ENCODE measurements around the gene HSP90B1. TPM values are rescaled to one million over a fixed set of nuclear protein-coding genes. Genes with fewer than 3 reads are reported as not detected.

Gene HSP90B1
- total and polyA plus RNA-seq, 2 donors from 2014 or later = 521 to 806 TPM

GRCh38 chr12:103886195-103886797 is 43.9 kb upstream of the HSP90B1 start:
- H3K4me1 ChIP-seq (ENCODE audit: control insufficient read depth in 2 of 3, insufficient read depth in 2 of 3, low read depth in 1 of 3, low read length in 3 of 3) = peaks cover 0 to 3% (median 0%) of the 10 kb centered on the region in 3 donors
- H3K27ac ChIP-seq (ENCODE audit: low read depth in 2 of 2, low read length in 2 of 2) = no peak overlapping the region
- intact Hi-C loops (cut with DNase I) = no loop called here
- H3K27me3 ChIP-seq (ENCODE audit: control insufficient read depth, insufficient read depth, low read length) = no peaks in the 10 kb centered on the region
- no peaks in the 10 kb centered on the region for H3K9me3 ChIP-seq (ENCODE audit: control insufficient read depth in 2 of 3, insufficient read depth in 1 of 3, low read length in 3 of 3)
- H3K4me3 ChIP-seq (ENCODE audit: low read length in 3 of 3) = no peak overlapping the region
- H3K9ac ChIP-seq (ENCODE audit: low read length in 3 of 3) = no peak overlapping the region
- no peak for TF ChIP-seq CTCF (IDR thresholded peaks at IDR 0.05; ENCODE audit: borderline replicate concordance, extremely low read depth, insufficient read depth)
- FAIRE-seq (no peak), DNase-seq (no peak)
- H3K36me3 ChIP-seq (ENCODE audit: control insufficient read depth in 2 of 3, insufficient read depth in 3 of 3, low read length in 3 of 3) = no peaks in the 10 kb centered on the region

- Histone ChIP-seq H3K4me3 (ENCODE audit: low read length in 3 of 3) (no peak overlapping the region), H3K27ac (ENCODE audit: low read depth in 2 of 2, low read length in 2 of 2) (no peak overlapping the region), H3K27me3 (ENCODE audit: control insufficient read depth, insufficient read depth, low read length) (no peaks in the 10 kb centered on the region), H3K9me3 (ENCODE audit: control insufficient read depth in 2 of 3, insufficient read depth in 1 of 3, low read length in 3 of 3) (no peaks in the 10 kb centered on the region), H3K4me1 (ENCODE audit: control insufficient read depth in 2 of 3, insufficient read depth in 2 of 3, low read depth in 1 of 3, low read length in 3 of 3) (no peaks in the 10 kb centered on the region), H3K36me3 (ENCODE audit: control insufficient read depth in 2 of 3, insufficient read depth in 3 of 3, low read length in 3 of 3) (no peaks in the 10 kb centered on the region), H3K9ac (ENCODE audit: low read length in 3 of 3) (no peak overlapping the region)
- no peak for FAIRE-seq
- no peak for DNase-seq
- intact Hi-C loops (cut with DNase I) = no loop called here
- no peak for TF ChIP-seq CTCF (IDR thresholded peaks at IDR 0.05; ENCODE audit: borderline replicate concordance, extremely low read depth, insufficient read depth)
Observed at GRCh38 chr12:103887738-103888137, 42.5 kb upstream of the HSP90B1 start.

GRCh38 chr12:103897316-103897715 is 32.9 kb upstream of the HSP90B1 start:
- Histone ChIP-seq H3K4me1 (ENCODE audit: control insufficient read depth in 2 of 3, insufficient read depth in 2 of 3, low read depth in 1 of 3, low read length in 3 of 3) (no peaks in the 10 kb centered on the region), H3K9ac (ENCODE audit: low read length in 3 of 3) (no peak overlapping the region), H3K9me3 (ENCODE audit: control insufficient read depth in 2 of 3, insufficient read depth in 1 of 3, low read length in 3 of 3) (no peaks in the 10 kb centered on the region), H3K4me3 (ENCODE audit: low read length in 3 of 3) (no peak overlapping the region), H3K27ac (ENCODE audit: low read depth in 2 of 2, low read length in 2 of 2) (no peak overlapping the region), H3K27me3 (ENCODE audit: control insufficient read depth, insufficient read depth, low read length) (no peaks in the 10 kb centered on the region), H3K36me3 (ENCODE audit: control insufficient read depth in 2 of 3, insufficient read depth in 3 of 3, low read length in 3 of 3) (no peaks in the 10 kb centered on the region)
- intact Hi-C loops (cut with DNase I) = no loop called here
- FAIRE-seq (no peak), DNase-seq (no peak)
- no peak for TF ChIP-seq CTCF (IDR thresholded peaks at IDR 0.05; ENCODE audit: borderline replicate concordance, extremely low read depth, insufficient read depth)
